BE2C (cell line): ENCODE data around the gene HOXA13.

ENCODE experiments used
- DNase-seq: peaks from one replicate; pipeline ENCODE4 v3.0.0-alpha.2; 2020
- H3K27me3 ChIP-seq: fragments of 250-450 bp; sonication (Bioruptor Pico); 2 replicates; pipeline ENCODE4 v1.5.1; 2020; ENCODE audit warnings: mild to moderate bottlenecking
- H3K36me3 ChIP-seq: fragments of 250-450 bp; sonication (Bioruptor Pico); 2 replicates; pipeline ENCODE4 v1.5.1; 2020; ENCODE audit warnings: mild to moderate bottlenecking
- H3K4me1 ChIP-seq: fragments of 250-450 bp; sonication (Bioruptor Pico); 2 replicates; pipeline ENCODE4 v1.5.1; 2020
- H3K4me3 ChIP-seq: 2 replicates; pipeline ENCODE4 v1.5.1; 2011; ENCODE audit warnings: low read depth, low read length
- H3K9me3 ChIP-seq: fragments of 250-450 bp; sonication (Bioruptor Pico); 2 replicates; pipeline ENCODE4 v1.5.1; 2020
- CTCF ChIP-seq: IDR thresholded peaks from 2 replicates; pipeline ENCODE4 v1.5.1; 2012; ENCODE audit warnings: mild to moderate bottlenecking, low read depth, low read length

HOXA13 gene

GRCh38 chr7:27191161-27191731 is 8.6 kb downstream of the HOXA13 start:
- Histone ChIP-seq H3K9me3 (no peaks in the 10 kb centered on the region), H3K36me3 (no peaks in the 10 kb centered on the region), H3K27me3 (peaks cover 100% of the 10 kb centered on the region), H3K4me3 (no peak overlapping the region), H3K4me1 (no peaks in the 10 kb centered on the region)
- DNase-seq = no peak
- TF ChIP-seq CTCF = no peak

DNA sequence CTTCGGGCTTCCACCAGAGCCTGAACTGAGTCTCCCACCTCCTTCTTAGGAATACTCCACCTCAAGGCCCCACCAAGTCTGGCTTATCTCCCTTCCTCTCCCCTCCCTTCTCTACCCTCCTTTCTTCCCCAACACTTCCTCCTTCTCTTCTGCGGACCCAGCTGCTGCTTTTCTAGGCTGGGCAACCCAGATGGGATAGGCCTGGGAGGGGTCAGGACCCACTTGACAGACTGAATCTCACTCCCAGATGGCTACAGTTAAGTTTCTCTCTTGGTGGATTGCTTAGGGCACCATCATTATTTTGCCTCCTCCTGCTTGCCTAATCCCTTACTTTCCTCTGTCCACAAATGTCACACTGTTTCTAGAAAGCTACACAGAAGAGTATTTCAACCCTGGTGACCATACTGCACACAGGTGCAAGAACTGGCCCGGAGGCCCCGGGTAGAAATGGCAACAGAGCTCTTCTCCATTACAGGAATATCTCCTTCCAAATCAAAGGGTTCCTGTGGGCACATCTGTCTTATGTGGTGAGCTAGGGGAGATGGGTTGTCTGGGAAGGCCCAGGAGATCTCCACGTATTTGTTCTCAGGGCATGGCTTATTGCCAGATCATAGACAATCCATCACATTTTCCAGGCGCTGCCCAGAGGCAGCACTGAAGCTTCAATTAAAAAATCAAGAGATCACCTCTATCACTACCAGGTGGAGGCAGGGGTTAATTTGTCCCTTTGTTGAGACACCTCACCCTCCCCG is 9.7 kb downstream of the HOXA13 start:
- TF ChIP-seq CTCF = no peak
- Histone ChIP-seq H3K36me3 (no peaks in the 10 kb centered on the region), H3K9me3 (no peaks in the 10 kb centered on the region), H3K4me1 (no peaks in the 10 kb centered on the region), H3K27me3 (peaks cover 100% of the 10 kb centered on the region), H3K4me3 (no peak overlapping the region)
- no peak for DNase-seq

- no peaks in the 10 kb centered on the region for H3K4me1 ChIP-seq
- no peak for TF ChIP-seq CTCF
- no peak overlapping the region for H3K4me3 ChIP-seq
- no peaks in the 10 kb centered on the region for H3K36me3 ChIP-seq
- H3K27me3 ChIP-seq = peaks cover 100% of the 10 kb centered on the region
- no peaks in the 10 kb centered on the region for H3K9me3 ChIP-seq
- DNase-seq = no peak
Measured at GRCh38 chr7:27189295-27189996, 10.4 kb downstream of the HOXA13 start.

DNA sequence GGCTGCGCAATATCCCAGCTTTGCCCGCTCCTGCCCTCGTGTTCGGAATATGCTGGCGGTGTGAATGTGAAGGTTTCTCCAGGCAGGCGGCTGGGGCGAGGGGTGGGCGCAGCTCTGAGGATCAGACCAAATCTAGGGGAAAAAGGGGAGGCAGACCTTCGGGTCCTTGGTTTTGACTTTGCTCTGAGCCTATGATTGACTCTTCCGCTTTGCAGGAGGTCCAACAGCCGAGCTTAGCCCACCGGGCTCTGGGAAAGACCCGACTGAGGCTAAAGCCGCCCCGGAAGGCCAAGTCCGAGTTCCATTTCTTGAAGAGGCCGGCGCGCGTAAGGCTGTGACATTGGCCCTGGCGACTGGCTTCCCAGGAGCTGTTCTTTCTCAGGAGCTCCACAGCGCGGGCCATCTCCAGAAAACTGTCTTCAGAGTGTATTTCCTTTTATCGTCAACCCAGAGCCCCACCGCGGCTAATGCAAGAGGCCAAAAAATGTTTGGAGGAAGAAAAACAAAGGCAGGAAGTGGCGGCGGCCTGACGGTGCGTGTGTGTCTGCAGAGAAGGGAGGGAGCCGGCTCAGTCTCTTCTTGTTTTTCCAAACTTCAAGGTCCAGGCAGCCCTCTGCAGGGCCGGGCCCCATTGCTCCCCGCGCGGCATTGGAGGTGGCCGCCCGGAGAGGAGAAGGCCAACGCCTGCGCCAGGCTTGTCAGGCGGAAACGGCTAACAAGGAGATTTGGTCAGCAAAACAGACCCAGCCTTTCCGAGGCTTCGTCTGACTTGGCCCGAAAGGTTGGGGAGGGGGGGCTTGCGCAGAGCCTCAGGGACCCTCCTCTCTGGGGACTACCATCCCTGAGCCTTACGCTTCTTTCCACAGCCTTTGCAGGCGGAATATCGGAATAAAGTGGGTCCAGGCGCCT is 11.3 kb downstream of the HOXA13 start:
- no peak for TF ChIP-seq CTCF
- H3K4me3 ChIP-seq = no peak overlapping the region
- H3K36me3 ChIP-seq = no peaks in the 10 kb centered on the region
- no peaks in the 10 kb centered on the region for H3K4me1 ChIP-seq
- no peaks in the 10 kb centered on the region for H3K9me3 ChIP-seq
- H3K27me3 ChIP-seq = peaks cover 100% of the 10 kb centered on the region
- DNase-seq = no peak

- Histone ChIP-seq H3K9me3 (no peaks in the 10 kb centered on the region), H3K27me3 (peaks cover 100% of the 10 kb centered on the region), H3K4me3 (no peak overlapping the region), H3K36me3 (no peaks in the 10 kb centered on the region), H3K4me1 (no peaks in the 10 kb centered on the region)
- TF ChIP-seq CTCF = no peak
- no peak for DNase-seq
Measured at GRCh38 chr7:27187475-27188385, 12.2 kb downstream of the HOXA13 start.
